H9 (cell line): Measurements from ENCODE around the gene TENM4. TPM values are rescaled to one million over a fixed set of nuclear protein-coding genes. Genes with fewer than 3 reads are reported as not detected.

Experiments
- DNase-seq: peaks from one replicate; pipeline ENCODE4 v3.0.0-alpha.2; 2017
- H2AFZ ChIP-seq: one replicate; pipeline ENCODE4 v1.6.1; 2013; ENCODE audit warnings: mild to moderate bottlenecking, low read length, control low read depth, moderate library complexity
- H2AK5ac ChIP-seq: 2 replicates; pipeline ENCODE4 v1.6.1; 2013; ENCODE audit warnings: low read length, control low read depth, mixed read lengths; ENCODE audit not compliant: insufficient read length
- H2BK120ac ChIP-seq: one replicate; pipeline ENCODE4 v1.6.1; 2013; ENCODE audit warnings: low read depth, mild to moderate bottlenecking, low read length, control low read depth, inconsistent platforms; ENCODE audit not compliant: poor library complexity, severe bottlenecking
- H2BK12ac ChIP-seq: 2 replicates; pipeline ENCODE4 v1.6.1; 2013; ENCODE audit warnings: low read length, control low read depth, mixed read lengths, low read depth; ENCODE audit not compliant: insufficient read length
- H2BK15ac ChIP-seq: 2 replicates; pipeline ENCODE4 v1.6.1; 2013; ENCODE audit warnings: low read depth, low read length, control low read depth
- H2BK20ac ChIP-seq: one replicate; pipeline ENCODE4 v1.6.1; 2013; ENCODE audit warnings: low read depth, mild to moderate bottlenecking, low read length, control low read depth, inconsistent platforms; ENCODE audit not compliant: poor library complexity, severe bottlenecking
- H2BK5ac ChIP-seq: 2 replicates; pipeline ENCODE4 v1.6.1; 2013; ENCODE audit warnings: low read length, control low read depth, mixed read lengths; ENCODE audit not compliant: insufficient read length
- H3K14ac ChIP-seq: 2 replicates; pipeline ENCODE4 v1.6.1; 2013; ENCODE audit warnings: low read length, control low read depth; ENCODE audit not compliant: insufficient read depth
- H3K18ac ChIP-seq: 2 replicates; pipeline ENCODE4 v1.6.1; 2013; ENCODE audit warnings: low read depth, mild to moderate bottlenecking, mixed read lengths, low read length, control low read depth; ENCODE audit not compliant: insufficient read length
- H3K23ac ChIP-seq: 2 replicates; pipeline ENCODE4 v1.6.1; 2013; ENCODE audit warnings: low read length, control low read depth, mixed read lengths, low read depth; ENCODE audit not compliant: insufficient read length
- H3K23me2 ChIP-seq: 2 replicates; pipeline ENCODE4 v1.6.1; 2013; ENCODE audit warnings: low read depth, mild to moderate bottlenecking, mixed read lengths, low read length, control low read depth; ENCODE audit not compliant: insufficient read length, poor library complexity, severe bottlenecking
- H3K27ac ChIP-seq: 2 replicates; pipeline ENCODE4 v1.5.1; 2013; ENCODE audit warnings: low read length, control low read depth, mixed read lengths, low read depth; ENCODE audit not compliant: insufficient read length
- H3K27me3 ChIP-seq: 2 replicates; pipeline ENCODE4 v1.6.1; 2013; ENCODE audit warnings: low read length, control low read depth, inconsistent platforms; ENCODE audit not compliant: insufficient read depth
- H3K4ac ChIP-seq: 2 replicates; pipeline ENCODE4 v1.6.1; 2013; ENCODE audit warnings: low read depth, mild to moderate bottlenecking, control low read depth, inconsistent platforms, low read length, moderate library complexity
- H3K4me1 ChIP-seq: 2 replicates; pipeline ENCODE4 v1.6.1; 2013; ENCODE audit warnings: low read length, control low read depth, inconsistent platforms; ENCODE audit not compliant: insufficient read depth
- H3K4me2 ChIP-seq: 2 replicates; pipeline ENCODE4 v1.6.1; 2013; ENCODE audit warnings: low read length, control low read depth, mixed read lengths; ENCODE audit not compliant: insufficient read length, insufficient read depth
- H3K56ac ChIP-seq: 2 replicates; pipeline ENCODE4 v1.6.1; 2013; ENCODE audit warnings: low read depth, mild to moderate bottlenecking, mixed read lengths, low read length, control low read depth; ENCODE audit not compliant: insufficient read length
- H3K79me1 ChIP-seq: 2 replicates; pipeline ENCODE4 v1.6.1; 2013; ENCODE audit warnings: low read depth, mild to moderate bottlenecking, moderate library complexity, low read length, control low read depth, inconsistent platforms; ENCODE audit not compliant: insufficient read depth, poor library complexity, severe bottlenecking
- H3K79me2 ChIP-seq: 2 replicates; pipeline ENCODE4 v1.6.1; 2013; ENCODE audit warnings: low read length, control low read depth, inconsistent platforms; ENCODE audit not compliant: insufficient read depth
- H3K9ac ChIP-seq: 2 replicates; pipeline ENCODE4 v1.6.1; 2013; ENCODE audit warnings: low read length, control low read depth, mixed read lengths; ENCODE audit not compliant: insufficient read length; ENCODE audit errors: extremely low read depth
- H3K9me3 ChIP-seq: one replicate; pipeline ENCODE4 v1.6.1; 2013; ENCODE audit warnings: low read depth, low read length, inconsistent platforms; ENCODE audit not compliant: control insufficient read depth
- H3T11ph ChIP-seq: one replicate; pipeline ENCODE4 v1.6.1; 2013; ENCODE audit warnings: mild to moderate bottlenecking, low read length, control low read depth, inconsistent platforms
- H4K20me1 ChIP-seq: one replicate; pipeline ENCODE4 v1.6.1; 2013; ENCODE audit not compliant: control insufficient read depth, insufficient read length, insufficient read depth
- H4K5ac ChIP-seq: 2 replicates; pipeline ENCODE4 v1.6.1; 2013; ENCODE audit warnings: low read depth, mild to moderate bottlenecking, mixed read lengths, low read length, control low read depth; ENCODE audit not compliant: insufficient read length
- H4K8ac ChIP-seq: replicated peaks from 2 replicates; pipeline ENCODE4 v1.6.1; 2013; ENCODE audit warnings: low read length, control low read depth, mixed read lengths, low read depth; ENCODE audit not compliant: insufficient read length
- H4K91ac ChIP-seq: 2 replicates; pipeline ENCODE4 v1.6.1; 2013; ENCODE audit warnings: low read depth, mild to moderate bottlenecking, moderate library complexity, mixed read lengths, low read length, control low read depth; ENCODE audit not compliant: insufficient read length
- H3K27ac Mint-ChIP-seq, 3 experiments: 2 replicates in 2 of 3; 3 replicates in 1 of 3; pipeline ENCODE4 v1.8.0; 2020 to 2021; ENCODE audit warnings: mixed read lengths in 3 of 3, mild to moderate bottlenecking in 1 of 3, moderate library complexity in 1 of 3
- H3K27me3 Mint-ChIP-seq: 2 replicates; pipeline ENCODE4 v1.8.0; 2021; ENCODE audit warnings: low read depth, mild to moderate bottlenecking, moderate library complexity, mixed read lengths
- H3K36me3 Mint-ChIP-seq, 3 experiments: 2 replicates in 2 of 3; 3 replicates in 1 of 3; pipeline ENCODE4 v1.8.0; 2020 to 2021; ENCODE audit warnings: low read depth in 3 of 3, mixed read lengths in 3 of 3; ENCODE audit not compliant: insufficient read depth in 1 of 3
- H3K4me1 Mint-ChIP-seq, 2 experiments: 2 replicates each; pipeline ENCODE4 v1.8.0; 2020; ENCODE audit warnings: mixed read lengths in 2 of 2
- H3K4me3 Mint-ChIP-seq, 2 experiments: 2 replicates in 1 of 2; 3 replicates in 1 of 2; pipeline ENCODE4 v1.8.0; 2020 to 2021; ENCODE audit warnings: mild to moderate bottlenecking in 2 of 2, mixed read lengths in 2 of 2, moderate library complexity in 1 of 2
- H3K9me3 Mint-ChIP-seq, 2 experiments: 2 replicates in 1 of 2; 3 replicates in 1 of 2; pipeline ENCODE4 v1.8.0; 2020; ENCODE audit warnings: mild to moderate bottlenecking in 2 of 2, mixed read lengths in 2 of 2, moderate library complexity in 1 of 2
- WGBS: extraction: QIAGEN DNeasy Blood & Tissue Kit; methylation state at CpG from one replicate; pipeline ENCODE4 v1.1.7; 2013; ENCODE audit warnings: missing lambda C conversion rate, low lambda C conversion rate, mixed read lengths; ENCODE audit not compliant: insufficient read length; ENCODE audit errors: extremely low coverage; 5-methylcytosine and 5-hydroxymethylcytosine counted together
- total RNA-seq: library from RNA; stranded (reverse); gene quantifications from 2 replicates; pipeline ENCODE4 v1.2.1, GENCODE V29; 2021
- TF ChIP-seq, protein P1 (sequence below): fragments of 200-600 bp; sonication (generic); conservative IDR thresholded peaks from 3 replicates; pipeline ENCODE4 v1.8.0; 2021; ENCODE audit warnings: antibody characterized with exemption, mild to moderate bottlenecking

The TENM4 gene
- total RNA-seq, 1 experiment from 2014 or later = 4.6 TPM

DNA sequence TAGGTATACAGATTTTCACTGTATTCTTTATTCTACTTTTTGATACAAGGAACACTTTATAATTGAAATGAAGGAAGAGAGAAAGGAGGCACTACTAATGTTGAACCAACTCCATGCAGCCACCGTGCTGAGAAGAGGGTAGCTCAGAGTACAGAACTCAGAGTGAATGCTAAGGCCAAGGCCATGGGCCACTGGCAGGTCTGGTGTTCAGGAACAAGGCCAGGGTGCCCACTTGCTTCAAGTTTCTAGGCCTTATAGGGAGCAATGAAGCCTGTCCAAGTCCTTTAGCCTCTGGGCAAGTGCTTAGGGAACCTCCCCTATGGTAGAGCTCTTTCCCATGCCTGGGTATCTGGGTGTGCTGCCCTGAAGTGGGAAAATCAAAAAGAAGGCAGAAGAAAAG, 235.0 kb downstream of the TENM4 start:
- Mint-ChIP-seq H3K27ac (no peak overlapping the region), H3K9me3 (no peaks in the 10 kb centered on the region), H3K4me1 (no peaks in the 10 kb centered on the region), H3K36me3 (no peaks in the 10 kb centered on the region), H3K4me3 (no peak overlapping the region), H3K27me3 (no peaks in the 10 kb centered on the region)
- no peaks in the 10 kb centered on the region for H3K4me1 ChIP-seq
- H3K14ac ChIP-seq = no peak overlapping the region
- H3K79me2 ChIP-seq = no peaks in the 10 kb centered on the region
- WGBS = no CpG with 5 or more reads among the region's 1 CpG
- no peaks in the 10 kb centered on the region for H3K9me3 ChIP-seq
- H4K5ac ChIP-seq = no peak overlapping the region
- H4K8ac ChIP-seq = no peak overlapping the region
- H3K27ac ChIP-seq = no peak overlapping the region
- H3K56ac ChIP-seq = no peak overlapping the region
- no peak overlapping the region for H3K9ac ChIP-seq
- no peak overlapping the region for H2BK15ac ChIP-seq
- H2AFZ ChIP-seq = no peak overlapping the region
- no peak overlapping the region for H2BK12ac ChIP-seq
- no peak overlapping the region for H2BK20ac ChIP-seq
- DNase-seq = no peak
- no peaks in the 10 kb centered on the region for H3K27me3 ChIP-seq
- no peaks in the 10 kb centered on the region for H4K20me1 ChIP-seq
- no peak overlapping the region for H3K18ac ChIP-seq
- TF ChIP-seq, protein P1, sequence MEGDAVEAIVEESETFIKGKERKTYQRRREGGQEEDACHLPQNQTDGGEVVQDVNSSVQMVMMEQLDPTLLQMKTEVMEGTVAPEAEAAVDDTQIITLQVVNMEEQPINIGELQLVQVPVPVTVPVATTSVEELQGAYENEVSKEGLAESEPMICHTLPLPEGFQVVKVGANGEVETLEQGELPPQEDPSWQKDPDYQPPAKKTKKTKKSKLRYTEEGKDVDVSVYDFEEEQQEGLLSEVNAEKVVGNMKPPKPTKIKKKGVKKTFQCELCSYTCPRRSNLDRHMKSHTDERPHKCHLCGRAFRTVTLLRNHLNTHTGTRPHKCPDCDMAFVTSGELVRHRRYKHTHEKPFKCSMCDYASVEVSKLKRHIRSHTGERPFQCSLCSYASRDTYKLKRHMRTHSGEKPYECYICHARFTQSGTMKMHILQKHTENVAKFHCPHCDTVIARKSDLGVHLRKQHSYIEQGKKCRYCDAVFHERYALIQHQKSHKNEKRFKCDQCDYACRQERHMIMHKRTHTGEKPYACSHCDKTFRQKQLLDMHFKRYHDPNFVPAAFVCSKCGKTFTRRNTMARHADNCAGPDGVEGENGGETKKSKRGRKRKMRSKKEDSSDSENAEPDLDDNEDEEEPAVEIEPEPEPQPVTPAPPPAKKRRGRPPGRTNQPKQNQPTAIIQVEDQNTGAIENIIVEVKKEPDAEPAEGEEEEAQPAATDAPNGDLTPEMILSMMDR = no peak
- H3K23ac ChIP-seq = no peak overlapping the region
- no peak overlapping the region for H4K91ac ChIP-seq
- no peak overlapping the region for H3K4me2 ChIP-seq
- no peak overlapping the region for H3K4ac ChIP-seq
- H3K23me2 ChIP-seq = no peaks in the 10 kb centered on the region
- H3K79me1 ChIP-seq = no peaks in the 10 kb centered on the region
- no peak overlapping the region for H3T11ph ChIP-seq
- H2BK5ac ChIP-seq = no peak overlapping the region
- no peak overlapping the region for H2AK5ac ChIP-seq
- no peak overlapping the region for H2BK120ac ChIP-seq
